ENCODE measurements around the gene ZNF507.

- TF ChIP-seq ELF4 (IDR thresholded peaks at IDR 0.05) (no peak), ZNF384 (IDR thresholded peaks at IDR 0.05) (no peak)
Observed at GRCh38 chr19:32401992-32402391, 56.6 kb downstream of the ZNF507 start.

All from HEK293T (cell line).